Mucosa of descending colon (tissue), 3 donors: ENCODE data around the gene KCNK3. TPM values are rescaled to one million over a fixed set of nuclear protein-coding genes. Genes with fewer than 3 reads are reported as not detected.

ENCODE experiments used
- ATAC-seq: fragments of 200-7000 bp; cut with Tn5 transposase; one replicate; pipeline ENCODE4 v1.9.1; 2020; ENCODE audit warnings: mild to moderate bottlenecking, moderate library complexity
- DNase-seq, 3 donors: peaks; one replicate each; pipeline ENCODE4 v3.0.0-alpha.2; 2020
- H3K36me3 ChIP-seq: fragments of 200-600 bp; one replicate; pipeline ENCODE4 v1.8.0; 2021; ENCODE audit warnings: low read depth, mild to moderate bottlenecking
- H3K4me1 ChIP-seq: fragments of 200-600 bp; one replicate; pipeline ENCODE4 v1.8.0; 2021; ENCODE audit warnings: low read depth, mild to moderate bottlenecking
- H3K4me3 ChIP-seq: fragments of 200-600 bp; one replicate; pipeline ENCODE4 v1.8.0; 2021; ENCODE audit warnings: mild to moderate bottlenecking
- H3K9me3 ChIP-seq: fragments of 200-600 bp; one replicate; pipeline ENCODE4 v1.8.0; 2021; ENCODE audit warnings: mild to moderate bottlenecking
- CTCF ChIP-seq: fragments of 200-600 bp; IDR thresholded peaks from one replicate; pipeline ENCODE4 v1.8.0; 2022; ENCODE audit warnings: antibody characterized with exemption, mild to moderate bottlenecking
- intact Hi-C, 2 donors: fragments of 100-400 bp; cut with DNase I in 1 of 2; cut with micrococcal nuclease in 1 of 2; formaldehyde crosslinking; loops; one replicate each; pipeline versions ENCODE4 v1.11.0 to v1.11.1; 2022; cut with DNase I, micrococcal nuclease
- total RNA-seq, 3 donors: library from RNA; stranded (reverse); fragmentation: NEBNext Ultra II Directional in 2 of 3; extraction: Animal tissue kit (Norgen Biotek cat#: 25700) in 2 of 3; gene quantifications; one replicate each; pipeline versions ENCODE4 v1.2.1 to v1.2.4, GENCODE V29; 2021 to 2023
- donor health status: DM: no; HTN: no; CAD: no; lungs with moderate emphysema.
- donor health status: DM: no; HTN: no; CAD: no.
- donor health status: DM: no; HTN: yes; CAD: no.

Gene KCNK3
- total RNA-seq, 3 donors from 2014 or later: 0.64 to 11.0 (median 0.92) TPM

- Histone ChIP-seq H3K4me1 (peaks cover 15% of the 10 kb centered on the region), H3K9me3 (no peaks in the 10 kb centered on the region), H3K4me3 (no peak overlapping the region), H3K36me3 (no peaks in the 10 kb centered on the region)
- DNase-seq: no peak
- TF ChIP-seq CTCF: no peak
- ATAC-seq: no peak
- intact Hi-C loops: no loop called here
Measured at GRCh38 chr2:26716769-26717168, 24.2 kb downstream of the KCNK3 start.

- H3K36me3 ChIP-seq: no peaks in the 10 kb centered on the region
Measured at GRCh38 chr2:26717362-26717761, 24.8 kb downstream of the KCNK3 start.

GRCh38 chr2:26718949-26719686 lies 26.6 kb downstream of the KCNK3 start:
- Histone ChIP-seq H3K4me1 (peaks cover 19% of the 10 kb centered on the region), H3K36me3 (no peaks in the 10 kb centered on the region), H3K9me3 (no peaks in the 10 kb centered on the region), H3K4me3 (no peak overlapping the region)
- DNase-seq: no peak
- intact Hi-C loops: no loop called here
- ATAC-seq: no peak
- TF ChIP-seq CTCF: no peak

More at GRCh38 chr2:26717362-26717761, 24.8 kb downstream of the KCNK3 start:
- peaks cover 15% of the 10 kb centered on the region for H3K4me1 ChIP-seq
- intact Hi-C loops: no loop called here
- no peak overlapping the region for H3K4me3 ChIP-seq
- no peak for TF ChIP-seq CTCF
- DNase-seq (no peak), ATAC-seq (no peak)
- H3K9me3 ChIP-seq: no peaks in the 10 kb centered on the region

GRCh38 chr2:26720322-26721114 lies 28.0 kb downstream of the KCNK3 start:
- no peaks in the 10 kb centered on the region for H3K9me3 ChIP-seq
- DNase-seq: peak; percentile 75 to 81 (median 79)
- peaks cover 19% of the 10 kb centered on the region for H3K4me1 ChIP-seq
- intact Hi-C loops: no loop called here
- peak; percentile 59 for ATAC-seq
- TF ChIP-seq CTCF: no peak
- H3K36me3 ChIP-seq: no peaks in the 10 kb centered on the region
- no peak overlapping the region for H3K4me3 ChIP-seq

- ATAC-seq: peak; percentile 79
- peaks cover 19% of the 10 kb centered on the region for H3K4me1 ChIP-seq
- H3K9me3 ChIP-seq: no peaks in the 10 kb centered on the region
- intact Hi-C loops: no loop called here
- peak in 2 of 3 donors; percentile 48 to 53 for DNase-seq
- H3K4me3 ChIP-seq: no peak overlapping the region
- no peak for TF ChIP-seq CTCF
- H3K36me3 ChIP-seq: no peaks in the 10 kb centered on the region
Measured at GRCh38 chr2:26721115-26722032, 28.9 kb downstream of the KCNK3 start.
